ENCODE measurements around the gene GRID1. TPM values are rescaled to one million over a fixed set of nuclear protein-coding genes. Genes with fewer than 3 reads are reported as not detected.

The GRID1 gene
- polyA plus RNA-seq, 1 of the 3 experiments (the other 2 are of a cell fraction), result 0.13 TPM

GRCh38 chr10:85986777-85987176 is 379.8 kb downstream of the GRID1 start (continued):
- TF ChIP-seq USF2 (IDR thresholded peaks at IDR 0.05; ENCODE audit: borderline replicate concordance, low read depth, low read length) (no peak), GABPA (IDR thresholded peaks at IDR 0.05; ENCODE audit: low read depth) (no peak)

GRCh38 chr10:85983051-85983450 is 383.5 kb downstream of the GRID1 start:
- H3K4me1 ChIP-seq (ENCODE audit: control insufficient read depth in 1 of 2, insufficient read depth in 2 of 2, low read depth in 1 of 2, low read length in 1 of 2), result no peaks in the 10 kb centered on the region; a peak in 1 of 4 replicates
- WGBS (ENCODE audit: low lambda C conversion rate), result 17% methylated on average over 5 of the region's 6 CpGs
- H3K79me2 ChIP-seq (ENCODE audit: insufficient read depth), result no peaks in the 10 kb centered on the region
- ChIA-PET CTCF (no interaction called here), POLR2A (no interaction called here)
- no peak overlapping the region for H3K27ac ChIP-seq (ENCODE audit: low read depth in 2 of 2, low read length in 1 of 2)
- no peak overlapping the region for H3K9ac ChIP-seq
- TF ChIP-seq RXRA (IDR thresholded peaks at IDR 0.05; ENCODE audit: borderline replicate concordance, low read depth) (no peak), MXI1 (IDR thresholded peaks at IDR 0.05; ENCODE audit: low read depth, low read length) (no peak), TEAD4 (IDR thresholded peaks at IDR 0.05; ENCODE audit: borderline replicate concordance, insufficient read depth) (no peak), FOXJ3 (CRISPR knock-in tag; IDR thresholded peaks at IDR 0.05) (no peak), YY1 (IDR thresholded peaks at IDR 0.05; ENCODE audit: low read depth) (no peak), TCF12 (IDR thresholded peaks at IDR 0.05) (no peak)
- no peak overlapping the region for H3K4me2 ChIP-seq
- H4K20me1 ChIP-seq (ENCODE audit: insufficient read depth), result no peaks in the 10 kb centered on the region
- no peaks in the 10 kb centered on the region for H3K27me3 ChIP-seq (ENCODE audit: insufficient read depth)
- no peak overlapping the region for H3K4me3 ChIP-seq (ENCODE audit: low read depth in 2 of 2, low read length in 1 of 2)
- no peaks in the 10 kb centered on the region for H3K9me2 ChIP-seq
- H3F3A ChIP-seq (replicated peaks; ENCODE audit: insufficient read depth), result no peaks in the 10 kb centered on the region
- H3K9me3 ChIP-seq, result no peaks in the 10 kb centered on the region
- H3K36me3 ChIP-seq (replicated peaks in 1 of 2; ENCODE audit: control insufficient read depth in 1 of 2, insufficient read depth in 2 of 2, low read length in 1 of 2), result no peaks in the 10 kb centered on the region
- DNase-seq, result no peak
- no peak overlapping the region for H2AFZ ChIP-seq (ENCODE audit: low read depth)

GRCh38 chr10:85979598-85979997 is 387.0 kb downstream of the GRID1 start:
- ChIA-PET POLR2A (no interaction called here), CTCF (interaction anchor here (1.9 kb wide), 1 partner anchor 16 kb away, joined by 5 read pairs; no protein-coding TSS in a partner anchor)

More at GRCh38 chr10:85979598-85979997, 387.0 kb downstream of the GRID1 start:
- Histone ChIP-seq H3K9me2 (no peaks in the 10 kb centered on the region), H4K20me1 (ENCODE audit: insufficient read depth) (no peaks in the 10 kb centered on the region), H3K79me2 (ENCODE audit: insufficient read depth) (no peaks in the 10 kb centered on the region), H3F3A (replicated peaks; ENCODE audit: insufficient read depth) (no peaks in the 10 kb centered on the region), H3K27me3 (ENCODE audit: insufficient read depth) (no peaks in the 10 kb centered on the region), H3K4me2 (no peak overlapping the region), H3K27ac (ENCODE audit: low read depth in 2 of 2, low read length in 1 of 2) (no peak overlapping the region), H3K4me3 (ENCODE audit: low read depth in 2 of 2, low read length in 1 of 2) (no peak overlapping the region), H3K4me1 (ENCODE audit: control insufficient read depth in 1 of 2, insufficient read depth in 2 of 2, low read depth in 1 of 2, low read length in 1 of 2) (no peaks in the 10 kb centered on the region), H3K36me3 (replicated peaks in 1 of 2; ENCODE audit: control insufficient read depth in 1 of 2, insufficient read depth in 2 of 2, low read length in 1 of 2) (no peaks in the 10 kb centered on the region), H3K9ac (no peak overlapping the region), H3K9me3 (no peaks in the 10 kb centered on the region), H2AFZ (ENCODE audit: low read depth) (no peak overlapping the region)
- DNase-seq, result no peak
- TF ChIP-seq EP300 (IDR thresholded peaks at IDR 0.05; ENCODE audit: borderline replicate concordance in 1 of 2, low read depth in 1 of 2, low read length in 1 of 2) (no peak), TAF1 (IDR thresholded peaks at IDR 0.05; ENCODE audit: borderline replicate concordance, low read depth, low read length) (no peak), FOSL2 (IDR thresholded peaks at IDR 0.05; ENCODE audit: borderline replicate concordance, low read depth) (no peak), MXI1 (IDR thresholded peaks at IDR 0.05; ENCODE audit: low read depth, low read length) (no peak), YY1 (IDR thresholded peaks at IDR 0.05; ENCODE audit: low read depth) (no peak), CHD2 (IDR thresholded peaks at IDR 0.05; ENCODE audit: low read length, partially characterized antibody) (no peak), FOXM1 (IDR thresholded peaks at IDR 0.05; ENCODE audit: low read depth) (no peak), CTCF (IDR thresholded peaks at IDR 0.05) (no peak), MEF2A (IDR thresholded peaks at IDR 0.05; ENCODE audit: borderline replicate concordance, low read depth) (no peak), NFIC (IDR thresholded peaks at IDR 0.05; ENCODE audit: borderline replicate concordance) (no peak), RAD21 (IDR thresholded peaks at IDR 0.05; ENCODE audit: low read length) (no peak), NRF1 (IDR thresholded peaks at IDR 0.05; ENCODE audit: low read depth, low read length) (no peak), JUND (IDR thresholded peaks at IDR 0.05) (no peak), POLR2AphosphoS5 (IDR thresholded peaks at IDR 0.05; ENCODE audit: low read depth, low read length) (no peak), ZBTB33 (IDR thresholded peaks at IDR 0.05; ENCODE audit: borderline replicate concordance, low read depth) (no peak), GATA2 (CRISPR knock-in tag; IDR thresholded peaks at IDR 0.05) (no peak), TEAD4 (IDR thresholded peaks at IDR 0.05; ENCODE audit: borderline replicate concordance, insufficient read depth) (no peak), RFX5 (IDR thresholded peaks at IDR 0.05; ENCODE audit: low read length) (no peak), USF1 (IDR thresholded peaks at IDR 0.05; ENCODE audit: borderline replicate concordance, low read depth) (no peak), FOXJ3 (CRISPR knock-in tag; IDR thresholded peaks at IDR 0.05) (no peak)
